ENCODE results near the gene PTCSC3. TPM values are rescaled to one million over a fixed set of nuclear protein-coding genes. Genes with fewer than 3 reads are reported as not detected.

PTCSC3 gene
- polyA plus RNA-seq, 4 donors: not detected

DNA sequence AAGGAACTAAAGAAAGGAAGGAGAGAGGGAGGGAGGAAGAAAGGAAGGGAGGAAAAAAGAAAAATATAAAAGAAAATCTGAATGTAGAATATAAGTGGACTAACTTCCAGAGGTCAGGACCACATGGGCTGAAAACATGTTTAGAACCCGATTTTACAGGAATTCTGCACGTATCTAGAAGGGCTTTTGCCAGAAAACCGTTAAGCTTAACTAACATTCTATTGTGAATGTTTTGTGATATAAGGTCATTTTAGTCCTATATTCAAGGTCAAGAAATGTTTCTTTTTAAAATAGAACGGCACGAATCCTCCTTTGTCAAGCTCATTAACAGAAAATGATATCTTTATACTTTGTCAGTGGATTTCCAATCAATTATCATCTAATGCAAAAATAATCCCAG is 13.1 kb downstream of the PTCSC3 start:
- Histone ChIP-seq H3K9me3 (ENCODE audit: control insufficient read depth in 2 of 2, insufficient read depth in 1 of 2, low read depth in 1 of 2, low read length in 1 of 2) (no peaks in the 10 kb centered on the region), H3K27ac (ENCODE audit: low read depth in 1 of 3, low read length in 2 of 3) (no peak overlapping the region), H3K4me1 (ENCODE audit: control insufficient read depth in 3 of 3, insufficient read depth in 2 of 3, low read depth in 1 of 3, low read length in 2 of 3) (no peaks in the 10 kb centered on the region), H3K4me3 (ENCODE audit: low read depth in 1 of 3, low read length in 3 of 3) (no peak overlapping the region), H3K27me3 (ENCODE audit: control insufficient read depth in 3 of 3, insufficient read depth in 3 of 3, low read length in 3 of 3) (no peaks in the 10 kb centered on the region), H3K36me3 (ENCODE audit: control insufficient read depth in 3 of 3, insufficient read depth in 2 of 3, low read depth in 1 of 3, low read length in 3 of 3) (no peaks in the 10 kb centered on the region)
- WGBS, 3 donors: 80 to 86% (median 82%) methylated on average over 5 of the region's 5 CpGs
- no peak for FAIRE-seq
- no peak for DNase-seq

GRCh38 chr14:36162267-36162666 is 14.3 kb downstream of the PTCSC3 start:
- Histone ChIP-seq H3K27me3 (ENCODE audit: control insufficient read depth in 3 of 3, insufficient read depth in 3 of 3, low read length in 3 of 3) (no peaks in the 10 kb centered on the region), H3K4me3 (ENCODE audit: low read depth in 1 of 3, low read length in 3 of 3) (no peak overlapping the region), H3K4me1 (ENCODE audit: control insufficient read depth in 3 of 3, insufficient read depth in 2 of 3, low read depth in 1 of 3, low read length in 2 of 3) (no peaks in the 10 kb centered on the region), H3K9me3 (ENCODE audit: control insufficient read depth in 2 of 2, insufficient read depth in 1 of 2, low read depth in 1 of 2, low read length in 1 of 2) (no peaks in the 10 kb centered on the region), H3K36me3 (ENCODE audit: control insufficient read depth in 3 of 3, insufficient read depth in 2 of 3, low read depth in 1 of 3, low read length in 3 of 3) (no peaks in the 10 kb centered on the region), H3K27ac (ENCODE audit: low read depth in 1 of 3, low read length in 2 of 3) (no peak overlapping the region)
- FAIRE-seq (no peak), DNase-seq (peak in 1 of 2 donors; percentile 5)
- WGBS, 3 donors: 63 to 76% (median 72%) methylated on average over 9 of the region's 9 CpGs

DNA sequence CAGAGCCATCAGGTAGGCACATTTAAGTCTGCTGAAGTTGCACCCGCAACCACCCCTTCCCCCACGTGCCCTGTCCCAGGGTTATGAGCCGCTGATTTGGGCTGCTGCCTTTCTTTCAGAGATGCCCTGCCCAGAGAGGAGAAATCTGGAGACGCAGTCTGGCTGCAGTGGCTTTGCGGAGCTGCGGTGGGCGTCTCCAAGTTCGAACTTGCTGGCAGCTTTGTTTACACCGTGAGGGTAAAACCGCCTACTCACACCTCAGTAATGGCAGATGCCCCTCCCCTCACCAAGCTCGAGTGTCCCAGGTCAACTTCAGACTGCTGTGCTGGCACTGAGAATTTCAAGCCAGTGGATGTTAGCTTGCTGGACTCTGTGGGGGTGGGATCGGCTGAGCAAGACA is 14.7 kb downstream of the PTCSC3 start:
- H3K9me3 ChIP-seq (ENCODE audit: control insufficient read depth in 2 of 2, insufficient read depth in 1 of 2, low read depth in 1 of 2, low read length in 1 of 2): no peaks in the 10 kb centered on the region
- H3K4me1 ChIP-seq (ENCODE audit: control insufficient read depth in 3 of 3, insufficient read depth in 2 of 3, low read depth in 1 of 3, low read length in 2 of 3): no peaks in the 10 kb centered on the region
- FAIRE-seq (no peak), DNase-seq (no peak)
- no peaks in the 10 kb centered on the region for H3K36me3 ChIP-seq (ENCODE audit: control insufficient read depth in 3 of 3, insufficient read depth in 2 of 3, low read depth in 1 of 3, low read length in 3 of 3)
- no peak overlapping the region for H3K27ac ChIP-seq (ENCODE audit: low read depth in 1 of 3, low read length in 2 of 3)
- H3K4me3 ChIP-seq (ENCODE audit: low read depth in 1 of 3, low read length in 3 of 3): no peak overlapping the region
- WGBS, 3 donors: 48 to 64% (median 52%) methylated on average over 12 of the region's 12 CpGs
- H3K27me3 ChIP-seq (ENCODE audit: control insufficient read depth in 3 of 3, insufficient read depth in 3 of 3, low read length in 3 of 3): no peaks in the 10 kb centered on the region

DNA sequence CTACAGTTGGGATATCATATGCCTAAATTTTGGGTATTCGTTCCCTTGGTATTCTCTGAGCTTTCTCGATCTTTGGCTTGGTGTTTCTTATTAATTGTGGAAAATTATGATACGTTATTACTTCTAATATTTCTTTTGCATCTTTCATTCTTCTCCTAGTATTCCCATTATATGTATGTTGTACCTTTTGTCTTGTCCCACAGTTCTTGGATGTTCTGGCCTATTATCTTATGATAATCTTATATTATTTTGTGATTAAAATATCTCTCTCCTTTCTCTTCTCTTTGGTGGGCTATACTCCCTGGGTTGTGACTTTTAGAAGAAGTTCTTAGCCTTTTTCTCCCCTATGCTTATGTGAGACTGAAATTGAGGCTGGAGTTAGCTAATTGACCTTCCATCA is 25.2 kb downstream of the PTCSC3 start:
- no peak for FAIRE-seq
- H3K36me3 ChIP-seq (ENCODE audit: control insufficient read depth in 3 of 3, insufficient read depth in 2 of 3, low read depth in 1 of 3, low read length in 3 of 3): no peaks in the 10 kb centered on the region
- H3K4me3 ChIP-seq (ENCODE audit: low read depth in 1 of 3, low read length in 3 of 3): no peak overlapping the region
- WGBS, 3 donors: 89 to 91% (median 90%) methylated on average over 3 of the region's 3 CpGs
- H3K4me1 ChIP-seq (ENCODE audit: control insufficient read depth in 3 of 3, insufficient read depth in 2 of 3, low read depth in 1 of 3, low read length in 2 of 3): no peaks in the 10 kb centered on the region
- no peak for DNase-seq
- no peaks in the 10 kb centered on the region for H3K27me3 ChIP-seq (ENCODE audit: control insufficient read depth in 3 of 3, insufficient read depth in 3 of 3, low read length in 3 of 3)
- H3K27ac ChIP-seq (ENCODE audit: low read depth in 1 of 3, low read length in 2 of 3): no peak overlapping the region
- H3K9me3 ChIP-seq (ENCODE audit: control insufficient read depth in 2 of 2, insufficient read depth in 1 of 2, low read depth in 1 of 2, low read length in 1 of 2): no peaks in the 10 kb centered on the region

DNA sequence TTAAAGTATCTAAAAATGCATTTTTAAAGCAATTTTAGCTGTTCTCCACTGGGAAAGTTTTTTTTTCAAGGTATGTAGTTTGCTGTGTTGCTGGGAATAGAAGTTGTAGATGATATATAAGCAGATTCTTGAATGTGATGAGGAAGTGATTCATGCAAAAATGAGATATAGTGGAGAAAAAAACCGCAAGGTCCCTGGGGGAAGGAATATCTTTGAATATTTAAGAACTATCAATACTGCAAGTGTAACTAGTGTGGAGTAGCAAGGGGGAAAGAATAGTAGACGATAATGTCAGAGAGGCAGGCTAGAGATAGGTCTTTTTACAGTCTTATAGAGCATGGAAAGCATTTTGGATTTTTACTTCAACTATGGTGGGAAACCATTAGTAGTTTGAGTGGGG is 42.5 kb downstream of the PTCSC3 start:
- Histone ChIP-seq H3K9me3 (ENCODE audit: control insufficient read depth in 2 of 2, insufficient read depth in 1 of 2, low read depth in 1 of 2, low read length in 1 of 2) (no peaks in the 10 kb centered on the region), H3K4me1 (ENCODE audit: control insufficient read depth in 3 of 3, insufficient read depth in 2 of 3, low read depth in 1 of 3, low read length in 2 of 3) (no peaks in the 10 kb centered on the region), H3K4me3 (ENCODE audit: low read depth in 1 of 3, low read length in 3 of 3) (no peak overlapping the region), H3K36me3 (ENCODE audit: control insufficient read depth in 3 of 3, insufficient read depth in 2 of 3, low read depth in 1 of 3, low read length in 3 of 3) (no peaks in the 10 kb centered on the region), H3K27ac (ENCODE audit: low read depth in 1 of 3, low read length in 2 of 3) (no peak overlapping the region), H3K27me3 (ENCODE audit: control insufficient read depth in 3 of 3, insufficient read depth in 3 of 3, low read length in 3 of 3) (no peaks in the 10 kb centered on the region)
- DNase-seq (no peak), FAIRE-seq (no peak)
- WGBS, 3 donors: 73 to 83% (median 77%) methylated on average over 2 of the region's 2 CpGs

GRCh38 chr14:36132826-36133225 is 43.7 kb downstream of the PTCSC3 start:
- Histone ChIP-seq H3K36me3 (ENCODE audit: control insufficient read depth in 3 of 3, insufficient read depth in 2 of 3, low read depth in 1 of 3, low read length in 3 of 3) (no peaks in the 10 kb centered on the region), H3K9me3 (ENCODE audit: control insufficient read depth in 2 of 2, insufficient read depth in 1 of 2, low read depth in 1 of 2, low read length in 1 of 2) (no peaks in the 10 kb centered on the region), H3K27ac (ENCODE audit: low read depth in 1 of 3, low read length in 2 of 3) (no peak overlapping the region), H3K4me1 (ENCODE audit: control insufficient read depth in 3 of 3, insufficient read depth in 2 of 3, low read depth in 1 of 3, low read length in 2 of 3) (no peaks in the 10 kb centered on the region), H3K27me3 (ENCODE audit: control insufficient read depth in 3 of 3, insufficient read depth in 3 of 3, low read length in 3 of 3) (no peaks in the 10 kb centered on the region), H3K4me3 (ENCODE audit: low read depth in 1 of 3, low read length in 3 of 3) (no peak overlapping the region)
- DNase-seq (no peak), FAIRE-seq (no peak)
- WGBS, 3 donors: 61 to 95% (median 90%) methylated on average over 1 of the region's 1 CpG

- Histone ChIP-seq H3K27ac (ENCODE audit: low read depth in 1 of 3, low read length in 2 of 3) (no peak overlapping the region), H3K9me3 (ENCODE audit: control insufficient read depth in 2 of 2, insufficient read depth in 1 of 2, low read depth in 1 of 2, low read length in 1 of 2) (no peaks in the 10 kb centered on the region), H3K36me3 (ENCODE audit: control insufficient read depth in 3 of 3, insufficient read depth in 2 of 3, low read depth in 1 of 3, low read length in 3 of 3) (no peaks in the 10 kb centered on the region), H3K4me1 (ENCODE audit: control insufficient read depth in 3 of 3, insufficient read depth in 2 of 3, low read depth in 1 of 3, low read length in 2 of 3) (no peaks in the 10 kb centered on the region), H3K4me3 (ENCODE audit: low read depth in 1 of 3, low read length in 3 of 3) (no peak overlapping the region), H3K27me3 (ENCODE audit: control insufficient read depth in 3 of 3, insufficient read depth in 3 of 3, low read length in 3 of 3) (no peaks in the 10 kb centered on the region)
- DNase-seq: no peak
- FAIRE-seq: no peak
- 53 to 88% (median 66%) methylated on average over 1 of the region's 1 CpG for WGBS, 3 donors
Observed at GRCh38 chr14:36130186-36130585, 46.3 kb downstream of the PTCSC3 start.

DNA sequence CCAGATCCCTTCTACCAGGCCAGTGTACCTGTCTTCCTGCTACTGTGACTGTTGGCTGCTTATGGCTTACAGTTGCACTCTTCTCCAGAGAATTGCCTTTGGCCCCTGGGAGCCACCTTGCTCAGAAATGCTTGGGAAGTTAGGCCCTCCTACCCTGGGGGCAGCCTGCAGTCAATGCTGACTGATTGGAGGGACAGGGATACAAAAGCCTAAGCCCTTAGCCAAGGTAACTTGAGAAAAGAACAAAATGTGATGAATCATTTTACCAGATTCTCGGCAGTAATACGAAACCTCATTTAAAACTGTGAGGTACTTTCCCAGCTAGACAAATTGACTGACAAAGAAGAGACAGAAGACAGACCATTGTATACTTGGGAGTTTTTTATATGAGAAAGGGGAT is 47.3 kb downstream of the PTCSC3 start:
- Histone ChIP-seq H3K4me3 (ENCODE audit: low read depth in 1 of 3, low read length in 3 of 3) (no peak overlapping the region), H3K27ac (ENCODE audit: low read depth in 1 of 3, low read length in 2 of 3) (no peak overlapping the region), H3K27me3 (ENCODE audit: control insufficient read depth in 3 of 3, insufficient read depth in 3 of 3, low read length in 3 of 3) (no peaks in the 10 kb centered on the region), H3K36me3 (ENCODE audit: control insufficient read depth in 3 of 3, insufficient read depth in 2 of 3, low read depth in 1 of 3, low read length in 3 of 3) (no peaks in the 10 kb centered on the region), H3K9me3 (ENCODE audit: control insufficient read depth in 2 of 2, insufficient read depth in 1 of 2, low read depth in 1 of 2, low read length in 1 of 2) (no peaks in the 10 kb centered on the region), H3K4me1 (ENCODE audit: control insufficient read depth in 3 of 3, insufficient read depth in 2 of 3, low read depth in 1 of 3, low read length in 2 of 3) (no peaks in the 10 kb centered on the region)
- DNase-seq: no peak
- 68 to 93% (median 82%) methylated on average over 2 of the region's 2 CpGs for WGBS, 3 donors
- FAIRE-seq: no peak

DNA sequence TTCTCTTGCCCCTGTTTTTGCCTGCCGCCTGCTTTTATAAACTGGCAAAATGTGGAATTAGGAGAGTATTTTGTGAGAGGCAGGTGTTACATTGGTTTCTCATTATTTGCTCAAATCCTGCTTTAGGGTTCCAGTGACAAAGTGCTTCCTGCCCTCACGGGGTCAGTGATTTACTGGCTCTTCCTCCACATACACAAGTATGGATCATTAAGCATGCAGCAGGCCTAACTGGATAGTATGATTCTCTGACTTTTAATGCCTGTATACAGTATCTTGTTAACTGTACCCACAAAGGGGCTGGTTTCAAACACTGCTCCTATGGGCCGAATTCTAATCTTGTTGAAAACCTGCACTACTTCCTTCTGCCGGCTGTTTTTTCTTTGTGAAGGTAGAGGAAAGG is 63.2 kb downstream of the PTCSC3 start:
- Histone ChIP-seq H3K27me3 (ENCODE audit: control insufficient read depth in 3 of 3, insufficient read depth in 3 of 3, low read length in 3 of 3) (peaks cover 0 to 1% (median 0%) of the 10 kb centered on the region in 3 donors), H3K4me3 (ENCODE audit: low read depth in 1 of 3, low read length in 3 of 3) (no peak overlapping the region), H3K4me1 (ENCODE audit: control insufficient read depth in 3 of 3, insufficient read depth in 2 of 3, low read depth in 1 of 3, low read length in 2 of 3) (no peaks in the 10 kb centered on the region), H3K9me3 (ENCODE audit: control insufficient read depth in 2 of 2, insufficient read depth in 1 of 2, low read depth in 1 of 2, low read length in 1 of 2) (no peaks in the 10 kb centered on the region), H3K36me3 (ENCODE audit: control insufficient read depth in 3 of 3, insufficient read depth in 2 of 3, low read depth in 1 of 3, low read length in 3 of 3) (no peaks in the 10 kb centered on the region), H3K27ac (ENCODE audit: low read depth in 1 of 3, low read length in 2 of 3) (no peak overlapping the region)
- no peak for FAIRE-seq
- WGBS, 3 donors: 68 to 72% (median 70%) methylated on average over 4 of the region's 4 CpGs
- DNase-seq: no peak
